Mesenchymal stem cell (in vitro differentiated cells and primary cell): ENCODE data around the gene NINL.

ENCODE experiments used
- DNase-seq: peaks from one replicate; pipeline ENCODE4 v3.0.0-alpha.2; 2013
- H2AFZ ChIP-seq: one replicate; pipeline ENCODE4 v1.6.1; 2013; ENCODE audit warnings: low read depth, mild to moderate bottlenecking, control low read depth, inconsistent platforms, low read length, moderate library complexity
- H2AK5ac ChIP-seq: 2 replicates; pipeline ENCODE4 v1.6.1; 2013; ENCODE audit warnings: low read length, moderate library complexity, mild to moderate bottlenecking, inconsistent platforms; ENCODE audit not compliant: severe bottlenecking
- H2BK120ac ChIP-seq: one replicate; pipeline ENCODE4 v1.6.1; 2013; ENCODE audit warnings: low read depth, mild to moderate bottlenecking, inconsistent platforms, low read length, moderate library complexity
- H2BK12ac ChIP-seq, 2 experiments: one replicate each; pipeline ENCODE4 v1.6.1; 2013; ENCODE audit warnings: inconsistent platforms in 2 of 2, low read length in 2 of 2, mild to moderate bottlenecking in 2 of 2, moderate library complexity in 2 of 2, control low read depth in 1 of 2
- H2BK15ac ChIP-seq: one replicate; pipeline ENCODE4 v1.6.1; 2013; ENCODE audit warnings: mild to moderate bottlenecking, low read depth, inconsistent platforms; ENCODE audit not compliant: poor library complexity, severe bottlenecking
- H2BK5ac ChIP-seq: 2 replicates; pipeline ENCODE4 v1.6.1; 2013; ENCODE audit warnings: low read depth, mild to moderate bottlenecking, low read length, control low read depth, inconsistent platforms; ENCODE audit not compliant: poor library complexity, severe bottlenecking
- H3K14ac ChIP-seq, 2 experiments: one replicate each; pipeline ENCODE4 v1.6.1; 2013; ENCODE audit warnings: inconsistent platforms in 2 of 2, low read length in 2 of 2, control low read depth in 1 of 2, mild to moderate bottlenecking in 1 of 2, moderate library complexity in 1 of 2
- H3K18ac ChIP-seq, 2 experiments: one replicate each; pipeline ENCODE4 v1.6.1; 2013; ENCODE audit warnings: inconsistent platforms in 2 of 2, low read length in 2 of 2, control low read depth in 1 of 2, low read depth in 1 of 2, mild to moderate bottlenecking in 1 of 2
- H3K23ac ChIP-seq, 2 experiments: one replicate each; pipeline ENCODE4 v1.6.1; 2013; ENCODE audit warnings: inconsistent platforms in 2 of 2, low read length in 2 of 2, mild to moderate bottlenecking in 2 of 2, moderate library complexity in 2 of 2, control low read depth in 1 of 2
- H3K27ac ChIP-seq: 2 replicates; pipeline ENCODE4 v1.5.1; 2013; ENCODE audit warnings: mild to moderate bottlenecking, moderate library complexity, low read length, control low read depth, inconsistent platforms; ENCODE audit not compliant: poor library complexity, severe bottlenecking
- H3K27me3 ChIP-seq, 2 experiments: 2 replicates each; pipeline versions ENCODE4 v1.6.1 to v1.7.0; 2013; ENCODE audit warnings: low read length in 2 of 2, mild to moderate bottlenecking in 2 of 2, moderate library complexity in 2 of 2, control low read depth in 1 of 2, inconsistent platforms in 1 of 2; ENCODE audit not compliant: control insufficient read depth in 1 of 2, insufficient read depth in 1 of 2
- H3K36me3 ChIP-seq, 2 experiments: 2 replicates each; pipeline versions ENCODE4 v1.6.1 to v1.7.0; 2013; ENCODE audit warnings: low read length in 2 of 2, control low read depth in 1 of 2, inconsistent platforms in 1 of 2, low read depth in 1 of 2, mild to moderate bottlenecking in 1 of 2; ENCODE audit not compliant: insufficient read depth in 2 of 2, control insufficient read depth in 1 of 2
- H3K4ac ChIP-seq, 2 experiments: one replicate each; pipeline ENCODE4 v1.6.1; 2013; ENCODE audit warnings: inconsistent platforms in 2 of 2, low read length in 2 of 2, mild to moderate bottlenecking in 2 of 2, moderate library complexity in 2 of 2, control low read depth in 1 of 2, low read depth in 1 of 2
- H3K4me1 ChIP-seq: 2 replicates; pipeline ENCODE4 v1.6.1; 2013; ENCODE audit warnings: low read depth, low read length, control low read depth; ENCODE audit not compliant: control insufficient read depth, insufficient read depth
- H3K4me2 ChIP-seq: 2 replicates; pipeline ENCODE4 v1.6.1; 2013; ENCODE audit warnings: low read length, mild to moderate bottlenecking, inconsistent platforms; ENCODE audit not compliant: poor library complexity, severe bottlenecking
- H3K4me3 ChIP-seq, 2 experiments: 2 replicates each; pipeline versions ENCODE4 v1.5.1 to v1.7.0; 2013; ENCODE audit warnings: low read length in 2 of 2, mild to moderate bottlenecking in 2 of 2, control low read depth in 1 of 2, low read depth in 1 of 2; ENCODE audit not compliant: insufficient read depth in 1 of 2
- H3K79me1 ChIP-seq: replicated peaks from 2 replicates; pipeline ENCODE4 v1.6.1; 2013; ENCODE audit warnings: mild to moderate bottlenecking, control low read depth, low read length, inconsistent platforms; ENCODE audit not compliant: poor library complexity, severe bottlenecking
- H3K9ac ChIP-seq: 2 replicates; pipeline ENCODE4 v1.7.0; 2013; ENCODE audit warnings: mild to moderate bottlenecking, low read length, moderate library complexity
- H3K9me3 ChIP-seq: 2 replicates; pipeline ENCODE4 v1.7.0; 2013; ENCODE audit warnings: mild to moderate bottlenecking, low read length; ENCODE audit not compliant: control insufficient read depth
- H4K8ac ChIP-seq: one replicate; pipeline ENCODE4 v1.6.1; 2013; ENCODE audit warnings: inconsistent platforms, mild to moderate bottlenecking, low read length, moderate library complexity
- H4K91ac ChIP-seq: one replicate; pipeline ENCODE4 v1.6.1; 2013; ENCODE audit warnings: mild to moderate bottlenecking, low read length, inconsistent platforms
- WGBS: methylation state at CpG from one replicate; pipeline ENCODE4 v1.1.7; 2013; ENCODE audit warnings: mixed read lengths; 5-methylcytosine and 5-hydroxymethylcytosine counted together

Gene NINL

GRCh38 chr20:25481918-25482253, 103.4 kb downstream of the NINL start:
- Histone ChIP-seq H2BK120ac (no peak overlapping the region), H3K27ac (no peak overlapping the region), H2AK5ac (no peak overlapping the region), H2AFZ (no peak overlapping the region), H4K8ac (no peak overlapping the region), H4K91ac (no peak overlapping the region), H2BK12ac (no peak overlapping the region), H3K18ac (no peak overlapping the region), H3K36me3 (peaks cover 55 to 58% of the 10 kb centered on the region in 2 experiments), H2BK5ac (no peak overlapping the region), H3K4me1 (peaks cover 13% of the 10 kb centered on the region), H3K9me3 (no peaks in the 10 kb centered on the region), H3K27me3 (no peaks in the 10 kb centered on the region), H3K23ac (no peak overlapping the region), H3K4me3 (peak overlapping the region in 1 of 2 experiments; percentile 10), H3K79me1 (no peaks in the 10 kb centered on the region), H3K9ac (no peak overlapping the region), H3K4me2 (no peak overlapping the region), H3K4ac (no peak overlapping the region), H3K14ac (no peak overlapping the region), H2BK15ac (no peak overlapping the region)
- no peak for DNase-seq
- 98% methylated on average over 12 of the region's 12 CpGs for WGBS

GRCh38 chr20:25481235-25481917, 104.0 kb downstream of the NINL start:
- Histone ChIP-seq H3K9ac (no peak overlapping the region), H2BK12ac (no peak overlapping the region), H3K23ac (no peak overlapping the region), H3K79me1 (no peaks in the 10 kb centered on the region), H3K27ac (no peak overlapping the region), H3K9me3 (no peaks in the 10 kb centered on the region), H3K18ac (no peak overlapping the region), H2BK120ac (no peak overlapping the region), H2AK5ac (no peak overlapping the region), H2BK15ac (no peak overlapping the region), H4K91ac (no peak overlapping the region), H3K4me3 (no peak overlapping the region), H3K4me1 (peaks cover 10% of the 10 kb centered on the region), H3K36me3 (peaks cover 55 to 64% of the 10 kb centered on the region in 2 experiments), H3K4me2 (no peak overlapping the region), H4K8ac (no peak overlapping the region), H3K14ac (no peak overlapping the region), H3K27me3 (no peaks in the 10 kb centered on the region), H2AFZ (no peak overlapping the region), H2BK5ac (no peak overlapping the region), H3K4ac (no peak overlapping the region)
- WGBS: 96% methylated on average over 11 of the region's 11 CpGs
- peak; percentile 12 for DNase-seq

GRCh38 chr20:25480797-25481196, 104.5 kb downstream of the NINL start:
- Histone ChIP-seq H3K14ac (no peak overlapping the region), H3K18ac (no peak overlapping the region), H4K8ac (no peak overlapping the region), H3K4me3 (no peak overlapping the region), H3K9ac (no peak overlapping the region), H3K27ac (no peak overlapping the region), H3K27me3 (no peaks in the 10 kb centered on the region), H4K91ac (no peak overlapping the region), H3K79me1 (no peaks in the 10 kb centered on the region), H3K4me1 (peaks cover 8% of the 10 kb centered on the region), H2BK12ac (no peak overlapping the region), H3K23ac (no peak overlapping the region), H3K4ac (no peak overlapping the region), H2BK15ac (no peak overlapping the region), H2AFZ (no peak overlapping the region), H3K4me2 (no peak overlapping the region), H3K9me3 (no peaks in the 10 kb centered on the region), H2AK5ac (no peak overlapping the region), H2BK5ac (no peak overlapping the region), H2BK120ac (no peak overlapping the region), H3K36me3 (peaks cover 56 to 69% of the 10 kb centered on the region in 2 experiments)
- no peak for DNase-seq
- WGBS: over 99% methylated on average over 9 of the region's 9 CpGs

GRCh38 chr20:25480156-25480555, 105.2 kb downstream of the NINL start:
- Histone ChIP-seq H2BK12ac (no peak overlapping the region), H3K4ac (no peak overlapping the region), H3K79me1 (no peaks in the 10 kb centered on the region), H2AK5ac (no peak overlapping the region), H3K27me3 (no peaks in the 10 kb centered on the region), H3K4me3 (no peak overlapping the region), H3K27ac (no peak overlapping the region), H2BK5ac (no peak overlapping the region), H3K23ac (no peak overlapping the region), H4K8ac (no peak overlapping the region), H4K91ac (no peak overlapping the region), H3K4me2 (no peak overlapping the region), H3K9ac (no peak overlapping the region), H3K18ac (no peak overlapping the region), H3K36me3 (peaks cover 51 to 73% of the 10 kb centered on the region in 2 experiments), H3K9me3 (no peaks in the 10 kb centered on the region), H2BK15ac (no peak overlapping the region), H2BK120ac (no peak overlapping the region), H2AFZ (no peak overlapping the region), H3K14ac (no peak overlapping the region), H3K4me1 (peaks cover 6% of the 10 kb centered on the region)
- WGBS: 97% methylated on average over 7 of the region's 7 CpGs
- no peak for DNase-seq
